Activated CD8-positive, alpha-beta memory T cell treated with anti-CD3 and anti-CD28 coated beads, Interleukin-2, amount 10 ng/mL, durations not matched to agents 7 days and 5 days (primary cell): ENCODE measurements around the gene HSPB6. TPM values are rescaled to one million over a fixed set of nuclear protein-coding genes. Genes with fewer than 3 reads are reported as not detected.
"Not testable (repeated sequence)": the region's sequence is repeated elsewhere in the genome, so short reads cannot be mapped to it uniquely, and the experiment has no call there.

Source experiments
- ATAC-seq: fragments of 150-1000 bp; cut with Tn5 transposase; one replicate; pipeline ENCODE4 v1.10.0; 2021; ENCODE audit warnings: moderate library complexity
- CTCF ChIA-PET: fragments of 350-600 bp; sonication (Branson Sonifier 250); formaldehyde crosslinking; loops from one replicate; lab custom pipeline; 2021; ENCODE audit warnings: antibody characterized with exemption; lab: Charles Lee
- DNase-seq: peaks from one replicate; pipeline ENCODE4 v3.0.0-alpha.2; 2020
- H3K27ac Mint-ChIP-seq: one replicate; pipeline ENCODE4 v1.8.0; 2021; ENCODE audit warnings: mild to moderate bottlenecking, mixed read lengths
- H3K27me3 Mint-ChIP-seq: one replicate; pipeline ENCODE4 v1.8.0; 2021; ENCODE audit warnings: mixed read lengths
- H3K36me3 Mint-ChIP-seq: one replicate; pipeline ENCODE4 v1.8.0; 2021; ENCODE audit warnings: mild to moderate bottlenecking, mixed read lengths
- H3K4me1 Mint-ChIP-seq: one replicate; pipeline ENCODE4 v1.8.0; 2021; ENCODE audit warnings: mixed read lengths
- H3K4me3 Mint-ChIP-seq: one replicate; pipeline ENCODE4 v1.8.0; 2021; ENCODE audit warnings: mild to moderate bottlenecking, moderate library complexity, mixed read lengths
- H3K9me3 Mint-ChIP-seq: one replicate; pipeline ENCODE4 v1.8.0; 2022; ENCODE audit warnings: low read depth, mixed read lengths
- total RNA-seq, 2 experiments: library from RNA; stranded (reverse); gene quantifications; one replicate each; pipeline ENCODE4 v1.2.3, GENCODE V29; 2021

HSPB6 gene
- total RNA-seq, 2 experiments from 2014 or later = not detected

DNA sequence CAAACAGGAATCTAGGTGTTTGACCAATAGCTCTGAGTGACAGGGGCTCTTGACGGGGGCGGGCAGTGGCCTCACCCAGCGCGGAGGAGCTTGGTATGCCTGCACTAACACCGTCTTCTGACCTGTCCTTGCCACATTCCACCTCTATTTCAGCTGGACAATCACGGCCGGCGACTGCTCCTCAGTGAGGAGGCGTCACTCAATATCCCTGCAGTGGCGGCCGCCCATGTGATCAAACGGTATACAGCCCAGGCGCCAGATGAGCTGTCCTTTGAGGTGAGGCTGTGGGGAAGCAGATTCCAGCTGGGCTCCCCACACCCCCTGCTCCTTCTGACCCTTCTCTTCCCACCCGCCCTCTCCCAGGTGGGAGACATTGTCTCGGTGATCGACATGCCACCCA is 23.2 kb upstream of the HSPB6 start:
- Mint-ChIP-seq H3K27ac (no peak overlapping the region), H3K4me1 (peaks cover 15% of the 10 kb centered on the region), H3K4me3 (no peak overlapping the region), H3K9me3 (no peaks in the 10 kb centered on the region), H3K36me3 (peaks cover 2% of the 10 kb centered on the region), H3K27me3 (no peaks in the 10 kb centered on the region)
- no peak for DNase-seq
- ATAC-seq = no peak
- CTCF ChIA-PET = no interaction called here

DNA sequence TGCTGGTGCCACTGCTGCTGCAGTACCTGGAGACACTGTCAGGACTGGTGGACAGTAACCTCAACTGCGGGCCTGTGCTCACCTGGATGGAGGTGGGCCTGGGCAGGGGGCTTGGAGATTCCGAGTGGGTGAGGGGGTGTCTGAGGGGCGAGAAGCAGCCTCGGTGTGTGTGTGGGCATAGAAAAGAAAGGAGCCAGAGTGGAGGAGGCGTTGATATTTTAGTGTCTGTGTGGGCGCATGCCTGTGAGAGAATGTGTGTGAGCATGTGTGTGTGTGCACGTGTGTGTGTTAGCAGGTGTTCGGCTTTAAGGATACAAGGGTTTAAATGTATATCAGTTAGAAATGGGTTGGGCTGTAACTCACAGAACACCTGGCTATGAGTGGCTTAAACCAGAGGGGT is 22.2 kb upstream of the HSPB6 start:
- H3K36me3 Mint-ChIP-seq = peaks cover 2% of the 10 kb centered on the region
- H3K4me1 Mint-ChIP-seq = peaks cover 21% of the 10 kb centered on the region
- no peaks in the 10 kb centered on the region for H3K27me3 Mint-ChIP-seq
- H3K4me3 Mint-ChIP-seq = no peak overlapping the region
- CTCF ChIA-PET = no interaction called here
- DNase-seq (peak; percentile 35), ATAC-seq (no peak)
- H3K27ac Mint-ChIP-seq = no peak overlapping the region
- no peaks in the 10 kb centered on the region for H3K9me3 Mint-ChIP-seq

DNA sequence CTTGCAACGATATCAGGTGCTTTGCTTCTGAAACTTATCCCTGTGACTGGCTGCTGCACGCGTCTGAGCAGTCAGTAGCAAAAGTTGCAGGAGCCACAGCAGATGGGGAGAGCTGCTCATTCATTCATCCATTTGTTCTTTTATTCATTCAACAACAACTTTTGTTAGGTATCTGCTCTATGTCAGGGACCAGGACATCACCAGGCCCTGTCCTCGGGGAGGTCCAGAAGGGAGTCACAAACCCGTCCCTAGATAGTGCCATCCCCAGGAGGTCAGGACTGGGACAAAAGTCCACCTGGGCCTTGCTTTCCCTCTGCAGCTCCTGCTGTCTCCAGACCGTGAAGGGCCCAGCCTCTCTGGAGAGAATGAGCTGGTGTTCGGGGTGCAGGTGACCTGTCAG is 21.1 kb upstream of the HSPB6 start:
- Mint-ChIP-seq H3K36me3 (peaks cover 2% of the 10 kb centered on the region), H3K4me3 (no peak overlapping the region), H3K4me1 (peaks cover 21% of the 10 kb centered on the region), H3K27ac (no peak overlapping the region), H3K27me3 (no peaks in the 10 kb centered on the region), H3K9me3 (no peaks in the 10 kb centered on the region)
- ATAC-seq = no peak
- CTCF ChIA-PET = no interaction called here
- DNase-seq = peak; percentile 40

DNA sequence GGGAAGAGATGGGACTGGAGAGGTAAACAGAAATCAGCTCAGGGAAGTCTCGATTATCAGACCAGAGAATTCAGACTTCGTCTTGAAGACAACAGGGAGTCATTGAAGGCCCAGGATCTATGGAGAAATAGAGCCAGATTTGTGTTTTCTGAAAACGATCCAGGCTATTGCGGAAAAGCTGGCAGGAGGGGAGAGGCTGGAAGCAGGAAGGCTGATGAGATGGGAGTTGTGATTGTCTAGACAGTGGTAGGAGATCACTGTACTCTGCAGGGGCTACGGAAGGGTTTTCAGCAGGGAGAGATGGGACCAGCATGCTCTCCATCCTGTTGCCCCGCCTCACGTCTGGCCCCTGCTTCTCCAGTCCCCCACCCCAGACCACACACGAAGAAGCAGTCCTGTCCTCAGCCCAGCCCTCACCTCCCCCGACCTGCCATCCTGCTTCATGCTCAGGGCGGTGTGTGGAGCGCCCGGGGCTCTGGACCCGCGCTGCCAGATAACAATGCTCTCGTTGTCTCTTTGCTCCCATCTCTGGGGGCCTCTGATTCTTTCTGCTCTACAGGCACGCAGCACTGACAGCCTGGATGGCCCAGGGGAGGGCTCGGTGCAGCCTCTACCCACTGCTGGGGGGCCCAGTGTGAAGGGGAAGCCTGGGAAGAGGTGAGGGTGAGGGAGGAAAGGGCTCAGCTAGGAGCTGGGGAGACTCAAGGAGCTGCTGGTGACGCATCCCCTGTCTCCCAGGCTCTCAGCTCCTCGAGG is 20.4 kb upstream of the HSPB6 start:
- peak overlapping the region; percentile 83 for H3K4me3 Mint-ChIP-seq
- CTCF ChIA-PET = interaction anchor here (1.1 to 1.3 kb wide), 2 partner anchors 42 to 83 kb away, joined by 3 read pairs; no protein-coding TSS in a partner anchor
- H3K27ac Mint-ChIP-seq = no peak overlapping the region
- ATAC-seq (no peak), DNase-seq (no peak)
- H3K4me1 Mint-ChIP-seq = peaks cover 21% of the 10 kb centered on the region
- no peaks in the 10 kb centered on the region for H3K9me3 Mint-ChIP-seq
- H3K36me3 Mint-ChIP-seq = peaks cover 2% of the 10 kb centered on the region
- no peaks in the 10 kb centered on the region for H3K27me3 Mint-ChIP-seq

DNA sequence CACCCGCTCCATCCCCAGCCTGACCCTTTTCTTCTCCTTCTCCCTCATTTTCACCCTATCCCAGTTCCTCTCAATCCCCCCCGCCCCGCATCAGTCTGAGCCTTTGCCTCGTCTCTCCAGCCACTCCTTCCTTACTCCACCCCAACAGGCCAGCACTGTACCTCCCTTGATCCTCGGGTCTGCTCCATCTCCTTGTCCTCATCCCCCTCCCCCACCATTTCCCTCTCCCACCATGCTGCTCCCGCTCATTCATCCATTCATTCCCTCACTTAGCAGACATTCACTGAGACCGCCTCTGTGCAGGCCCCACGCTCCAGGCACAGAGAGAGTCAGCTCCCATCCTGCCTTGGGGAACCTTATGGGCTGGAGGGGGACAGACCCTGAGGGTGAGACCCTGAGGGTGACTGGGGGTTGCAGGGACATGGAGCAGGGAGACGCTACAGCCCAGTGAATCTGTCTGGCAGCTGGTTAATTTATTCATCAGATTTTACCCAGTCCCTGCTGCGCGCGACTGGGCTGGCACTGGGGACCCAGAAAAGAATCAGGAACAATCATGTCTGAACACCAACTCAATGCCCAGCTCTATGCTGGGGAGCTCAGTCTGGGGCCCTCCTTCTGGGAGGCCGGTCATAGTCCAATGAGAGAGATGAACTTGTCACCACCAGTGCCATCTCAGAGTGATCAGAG is 19.4 kb upstream of the HSPB6 start:
- DNase-seq = no peak
- Mint-ChIP-seq H3K4me3 (peak overlapping the region; percentile 83), H3K27ac (peak overlapping the region; percentile 75), H3K36me3 (peaks cover 2% of the 10 kb centered on the region), H3K27me3 (no peaks in the 10 kb centered on the region), H3K9me3 (no peaks in the 10 kb centered on the region), H3K4me1 (peaks cover 21% of the 10 kb centered on the region)
- CTCF ChIA-PET = interaction anchor here (1.1 to 1.3 kb wide), 2 partner anchors 43 to 82 kb away, joined by 3 read pairs; no protein-coding TSS in a partner anchor
- no peak for ATAC-seq

DNA sequence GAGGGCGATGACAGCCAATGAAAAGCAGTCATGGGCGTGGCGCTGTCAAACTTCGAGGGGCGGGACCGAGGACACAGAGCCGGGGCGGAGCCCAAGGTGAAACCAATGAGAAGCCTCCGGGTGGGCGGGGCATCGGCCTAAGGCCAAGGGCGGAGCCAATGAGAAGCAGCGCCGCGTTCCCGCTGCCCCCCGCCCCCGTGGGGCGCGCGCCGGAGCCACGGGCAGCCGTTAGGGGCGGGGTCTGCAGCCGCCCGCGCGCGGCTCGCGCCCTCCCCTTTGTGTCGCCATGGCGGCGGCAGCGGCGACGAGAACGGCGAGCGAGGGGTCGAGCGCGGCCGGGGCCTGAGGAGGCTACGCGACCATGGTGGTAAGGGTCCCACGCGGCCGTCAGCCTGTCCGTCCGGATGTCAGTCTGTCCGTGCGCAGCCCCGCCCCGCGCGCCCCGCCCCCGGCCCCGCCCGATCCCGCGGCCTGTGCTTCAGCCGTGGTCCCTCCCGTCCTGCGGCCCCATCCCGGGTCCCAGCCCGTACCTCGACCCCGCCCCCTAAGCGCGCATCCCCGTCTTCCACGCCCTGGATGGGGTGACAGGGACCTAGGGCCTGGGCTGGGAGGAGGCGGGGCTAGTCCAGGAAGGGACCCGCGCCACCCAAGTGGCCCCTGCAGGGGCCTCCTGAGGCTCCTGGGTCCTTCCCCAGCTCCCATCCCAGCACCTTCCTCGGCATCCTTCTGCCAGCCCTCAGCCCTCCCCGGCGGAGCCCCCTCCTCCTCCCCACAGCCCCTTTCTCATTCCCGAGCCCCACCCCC is 18.7 kb upstream of the HSPB6 start, which contains the start of gene ARHGAP33:
Gene ARHGAP33, plus strand, starts transcription at position 267 of the 804 bp plus-strand sequence. Its CDS starts 95 bp downstream, at position 362.
- CTCF ChIA-PET = interaction anchor here (1.3 kb wide), 1 partner anchor 81 kb away, joined by 3 read pairs; no protein-coding TSS in a partner anchor
- Mint-ChIP-seq H3K36me3 (peaks cover 4% of the 10 kb centered on the region), H3K27me3 (no peaks in the 10 kb centered on the region), H3K4me1 (peaks cover 21% of the 10 kb centered on the region), H3K9me3 (no peaks in the 10 kb centered on the region), H3K4me3 (peak within 1 kb of the TSS; percentile 83), H3K27ac (peak within 1 kb of the TSS; percentile 75)
- peak; percentile 97 for ATAC-seq
- DNase-seq = peak; percentile 100

DNA sequence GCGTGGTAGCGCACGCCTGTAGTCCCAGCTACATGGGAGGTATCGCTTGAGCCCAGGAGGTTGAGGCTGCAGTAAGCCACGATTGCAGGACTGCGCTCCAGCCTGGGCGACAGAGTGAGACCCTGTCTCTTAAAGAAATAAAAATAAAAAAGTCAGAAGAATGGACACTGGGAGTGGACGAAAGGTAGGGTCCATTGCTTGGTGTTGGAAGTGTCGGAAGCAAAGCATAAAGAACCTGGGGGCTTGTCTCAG is 18.1 kb upstream of the HSPB6 start:
- no peak for ATAC-seq

DNA sequence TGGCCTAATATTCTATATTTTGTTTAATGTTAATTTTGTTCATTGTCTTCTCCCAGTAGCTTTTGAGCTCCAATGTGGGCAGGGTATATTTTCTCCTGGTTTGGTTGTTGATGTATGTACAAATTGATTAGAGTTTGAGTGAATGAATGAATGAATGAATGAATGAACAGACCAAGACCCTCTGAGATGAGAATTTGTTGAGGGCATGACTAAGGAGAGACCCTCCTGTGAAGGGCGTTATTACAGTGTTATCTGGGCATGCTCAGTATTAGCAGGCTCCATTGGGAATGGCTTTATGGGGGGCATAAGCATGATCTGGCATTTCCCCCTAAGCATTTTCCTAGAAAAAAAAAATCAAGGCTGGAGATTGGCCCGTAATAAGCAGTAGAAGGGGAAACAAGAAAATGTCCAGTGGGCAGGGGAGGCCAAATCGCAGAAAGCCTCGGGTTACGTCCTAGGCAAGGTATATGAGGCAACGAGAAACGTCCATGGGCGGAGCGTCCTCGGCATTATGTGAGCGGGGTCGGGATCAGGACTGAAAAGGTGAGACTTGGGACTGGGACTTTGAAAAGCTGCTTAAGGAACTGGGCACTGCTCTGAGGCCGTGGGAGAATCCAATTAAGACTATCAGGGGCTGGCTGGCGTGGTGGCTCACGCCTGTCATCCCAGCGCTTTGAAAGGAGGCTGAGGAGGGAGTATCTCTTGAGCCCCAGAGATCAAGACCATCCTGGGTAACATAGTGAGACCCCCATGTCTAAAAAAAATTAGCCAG is 17.6 kb upstream of the HSPB6 start:
- Mint-ChIP-seq H3K9me3 (no peaks in the 10 kb centered on the region), H3K36me3 (peaks cover 5% of the 10 kb centered on the region), H3K4me1 (peaks cover 21% of the 10 kb centered on the region), H3K27ac (no peak overlapping the region), H3K4me3 (peak overlapping the region; percentile 83), H3K27me3 (no peaks in the 10 kb centered on the region)
- DNase-seq (peak; percentile 40), ATAC-seq (no peak)
- CTCF ChIA-PET = no interaction called here

More for the DNA sequence above, 18.1 kb upstream of the HSPB6 start:
- peak overlapping the region; percentile 83 for H3K4me3 Mint-ChIP-seq
- H3K27ac Mint-ChIP-seq = peak overlapping the region; percentile 56
- no peaks in the 10 kb centered on the region for H3K9me3 Mint-ChIP-seq
- peaks cover 5% of the 10 kb centered on the region for H3K36me3 Mint-ChIP-seq
- H3K27me3 Mint-ChIP-seq = no peaks in the 10 kb centered on the region
- CTCF ChIA-PET = no interaction called here
- no peak for DNase-seq
- H3K4me1 Mint-ChIP-seq = peaks cover 21% of the 10 kb centered on the region

DNA sequence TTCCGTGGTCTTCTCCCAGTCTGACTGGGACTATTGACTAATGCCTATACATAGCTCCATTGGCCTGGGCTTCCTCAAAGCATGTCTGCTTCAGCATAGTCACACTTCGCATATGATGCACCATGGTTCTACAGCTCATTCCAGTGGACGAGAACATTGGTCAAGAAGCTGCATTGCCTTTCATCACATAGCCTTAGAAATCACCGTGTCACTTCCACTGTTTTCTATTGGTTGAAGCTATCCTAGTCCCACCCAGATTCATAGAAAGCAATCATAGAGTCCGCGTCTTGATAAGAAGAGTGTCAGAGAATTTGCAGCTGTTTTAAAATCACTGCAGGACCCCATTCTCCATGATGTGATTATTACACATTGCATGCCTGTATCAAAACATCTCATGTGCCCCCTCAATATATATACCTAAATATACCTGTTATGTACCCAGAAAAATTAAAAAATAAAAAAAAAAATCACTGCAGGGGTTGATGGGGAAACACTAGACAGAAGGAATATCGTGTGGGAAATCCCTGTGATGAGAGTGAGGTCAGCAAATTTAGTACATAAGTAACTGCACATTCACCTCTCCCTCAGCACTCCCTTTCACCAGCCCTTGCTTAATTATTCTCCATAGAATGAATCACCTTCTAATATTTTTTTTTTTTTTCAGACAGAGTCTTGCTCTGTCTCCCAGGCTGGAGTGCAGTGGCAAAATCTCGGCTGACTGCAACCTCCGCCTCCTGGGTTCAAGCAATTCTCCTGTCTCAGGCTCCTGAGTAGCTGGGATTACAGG is 16.4 kb upstream of the HSPB6 start:
- H3K27ac Mint-ChIP-seq = no peak overlapping the region
- H3K9me3 Mint-ChIP-seq = no peaks in the 10 kb centered on the region
- no peak overlapping the region for H3K4me3 Mint-ChIP-seq
- H3K4me1 Mint-ChIP-seq = peaks cover 21% of the 10 kb centered on the region
- peaks cover 9% of the 10 kb centered on the region for H3K36me3 Mint-ChIP-seq
- H3K27me3 Mint-ChIP-seq = no peaks in the 10 kb centered on the region
- no peak for ATAC-seq
- DNase-seq = no peak
- CTCF ChIA-PET = interaction anchor here (0.9 to 1.5 kb wide), 3 partner anchors 47 to 241 kb away, joined by 3 read pairs; partner anchors contain the start of gene ALKBH6

DNA sequence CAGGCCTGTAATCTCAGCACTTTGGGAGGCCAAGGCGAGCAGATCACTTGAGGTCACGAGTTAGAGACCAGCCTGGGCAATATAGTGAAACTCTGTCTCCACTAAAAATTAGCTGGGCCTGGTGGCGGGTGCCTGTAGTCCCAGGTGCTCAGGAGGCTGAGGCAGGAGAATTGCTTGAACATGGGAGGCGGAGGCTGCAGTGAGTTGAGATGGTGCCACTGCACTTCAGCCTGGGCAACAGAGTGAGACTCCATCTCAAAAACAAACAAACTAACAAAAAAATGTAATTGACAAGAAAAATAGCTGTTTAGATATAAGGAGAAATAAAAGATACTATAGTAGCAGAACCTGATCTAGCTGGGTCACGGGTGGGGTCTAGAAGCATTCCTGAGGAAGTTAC is 15.5 kb upstream of the HSPB6 start:
- not testable (repeated sequence) for H3K27ac Mint-ChIP-seq, DNase-seq, H3K27me3 Mint-ChIP-seq, H3K9me3 Mint-ChIP-seq, ATAC-seq, H3K4me3 Mint-ChIP-seq, H3K36me3 Mint-ChIP-seq
- peaks cover 21% of the 10 kb centered on the region for H3K4me1 Mint-ChIP-seq
- CTCF ChIA-PET = interaction anchor here (1.4 to 1.5 kb wide), 2 partner anchors 48 to 242 kb away, joined by 3 read pairs; partner anchors contain the start of gene ALKBH6

DNA sequence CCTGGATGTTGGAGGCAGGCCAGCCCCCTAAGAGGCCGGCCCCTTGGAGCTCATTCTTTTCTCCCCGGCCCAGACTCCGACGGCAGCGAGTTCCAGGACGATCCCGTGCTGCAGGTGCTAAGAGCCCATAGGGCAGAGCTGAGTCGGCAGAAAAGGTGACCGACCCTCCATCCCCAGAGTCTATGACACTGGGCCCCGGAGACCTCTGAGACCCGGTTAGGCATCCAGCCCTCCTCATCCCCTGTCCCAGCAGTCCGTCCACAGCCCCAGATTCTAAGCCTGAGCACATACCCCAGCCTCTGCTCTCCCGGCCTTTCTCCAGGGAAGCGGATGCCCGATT is 11.2 kb upstream of the HSPB6 start:
- no peaks in the 10 kb centered on the region for H3K9me3 Mint-ChIP-seq
- H3K27ac Mint-ChIP-seq = no peak overlapping the region
- H3K27me3 Mint-ChIP-seq = no peaks in the 10 kb centered on the region
- H3K4me1 Mint-ChIP-seq = no peaks in the 10 kb centered on the region
- DNase-seq (peak; percentile 37), ATAC-seq (no peak)
- H3K4me3 Mint-ChIP-seq = no peak overlapping the region
- H3K36me3 Mint-ChIP-seq = peaks cover 14% of the 10 kb centered on the region
- CTCF ChIA-PET = no interaction called here

DNA sequence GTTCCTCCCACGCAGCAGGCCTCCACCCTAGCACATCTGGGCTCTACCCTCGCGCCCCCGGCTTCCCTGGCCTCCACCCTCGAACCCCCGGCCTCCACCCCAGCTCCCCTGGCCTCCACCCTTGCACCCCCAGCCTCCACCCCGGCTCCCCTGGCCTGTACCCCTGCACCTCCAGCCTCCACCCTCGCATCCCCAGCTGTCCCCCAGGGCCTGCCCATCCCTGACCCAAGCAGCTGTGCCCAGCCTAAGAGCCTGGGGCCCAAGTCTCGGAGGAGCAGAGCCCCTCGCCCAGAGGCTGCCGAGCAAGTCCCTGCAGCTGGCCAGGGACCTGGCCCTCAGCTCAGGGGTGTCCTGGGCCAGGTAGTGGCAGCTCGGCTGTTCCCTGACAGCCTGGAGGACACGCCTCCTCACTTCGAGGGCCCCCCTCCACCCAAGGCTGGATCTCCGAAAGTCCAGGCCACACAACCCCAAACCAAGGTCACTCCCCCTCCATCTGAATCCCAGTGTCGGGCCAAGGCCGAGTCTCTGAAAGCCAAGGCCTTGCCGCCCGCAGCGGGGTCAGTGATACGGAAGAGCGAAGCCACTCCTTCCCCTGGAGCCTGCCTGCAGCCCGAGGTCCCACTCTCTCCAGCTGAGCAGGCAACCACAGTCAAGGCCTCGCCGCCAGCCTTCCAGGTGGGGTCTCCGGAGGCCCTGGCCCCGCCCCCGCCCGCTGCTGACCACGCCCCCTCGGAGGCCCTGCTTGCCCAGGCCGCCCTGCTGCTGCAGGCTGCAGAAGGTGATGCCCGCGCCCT is 10.7 kb upstream of the HSPB6 start:
- Mint-ChIP-seq H3K4me3 (no peak overlapping the region), H3K27ac (no peak overlapping the region), H3K36me3 (peaks cover 14% of the 10 kb centered on the region), H3K4me1 (no peaks in the 10 kb centered on the region), H3K27me3 (no peaks in the 10 kb centered on the region), H3K9me3 (no peaks in the 10 kb centered on the region)
- ATAC-seq = no peak
- peak; percentile 37 for DNase-seq
- CTCF ChIA-PET = no interaction called here
